HepG2 (cell line): ENCODE results near the gene MGMT.

Source experiments
- DNMT1 ChIP-seq: sonication (generic); formaldehyde crosslinking; IDR thresholded peaks from 2 replicates; pipeline ENCODE4 v1.5.1; 2020; ENCODE audit warnings: mild to moderate bottlenecking, missing genetic modification reagents
- KLF15 ChIP-seq: sonication (generic); formaldehyde crosslinking; IDR thresholded peaks from 2 replicates; pipeline ENCODE4 v1.8.1; 2023; ENCODE audit warnings: borderline replicate concordance, mild to moderate bottlenecking, inconsistent platforms, missing genetic modification reagents, mixed read lengths
- SP4 ChIP-seq: sonication (generic); formaldehyde crosslinking; IDR thresholded peaks from 2 replicates; pipeline ENCODE4 v1.8.1; 2023; ENCODE audit warnings: mild to moderate bottlenecking, missing genetic modification reagents
- U2AF2 ChIP-seq: fragments of 200-400 bp; formaldehyde crosslinking; IDR thresholded peaks from 2 replicates; pipeline ENCODE4 v1.6.1; 2017; ENCODE audit warnings: low read depth, mild to moderate bottlenecking, low read length
- ZFP36 ChIP-seq: fragments of 150-350 bp; IDR thresholded peaks from 2 replicates; pipeline ENCODE4 v1.6.1; 2018; ENCODE audit warnings: borderline replicate concordance, low read length, low read depth; ENCODE audit not compliant: partially characterized antibody
- TF ChIP-seq, protein P1 (sequence below): sonication (generic); formaldehyde crosslinking; IDR thresholded peaks from 2 replicates; pipeline ENCODE4 v1.4.0; 2020; ENCODE audit warnings: missing genetic modification reagents, low read depth, mild to moderate bottlenecking, borderline replicate concordance
- TF ChIP-seq, protein P2 (sequence below): IDR thresholded peaks from 2 replicates; pipeline ENCODE4 v1.6.1; 2012; ENCODE audit warnings: inconsistent platforms

GRCh38 chr10:129779126-129780111, 312.4 kb downstream of the MGMT start:
- TF ChIP-seq, protein P1, sequence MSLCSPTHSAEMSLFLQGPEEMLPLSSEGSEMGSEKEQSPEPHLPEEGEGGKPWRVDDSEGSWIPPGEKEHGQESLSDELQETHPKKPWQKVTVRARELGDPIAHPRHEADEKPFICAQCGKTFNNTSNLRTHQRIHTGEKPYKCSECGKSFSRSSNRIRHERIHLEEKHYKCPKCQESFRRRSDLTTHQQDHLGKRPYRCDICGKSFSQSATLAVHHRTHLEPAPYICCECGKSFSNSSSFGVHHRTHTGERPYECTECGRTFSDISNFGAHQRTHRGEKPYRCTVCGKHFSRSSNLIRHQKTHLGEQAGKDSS (CRISPR knock-in tag) = no peak
- TF ChIP-seq, protein P2, sequence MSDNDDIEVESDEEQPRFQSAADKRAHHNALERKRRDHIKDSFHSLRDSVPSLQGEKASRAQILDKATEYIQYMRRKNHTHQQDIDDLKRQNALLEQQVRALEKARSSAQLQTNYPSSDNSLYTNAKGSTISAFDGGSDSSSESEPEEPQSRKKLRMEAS = no peak
- TF ChIP-seq KLF15 (no peak), U2AF2 (no peak), DNMT1 (no peak), SP4 (no peak), ZFP36 (no peak)
